Measurements from ENCODE around the gene NTM.

GRCh38 chr11:132251061-132251460, 880.6 kb downstream of the NTM start:
- no peak for TF ChIP-seq CTCF (IDR thresholded peaks at IDR 0.05)
- no peak for TF ChIP-seq POLR2A (IDR thresholded peaks at IDR 0.05)
